IMR-90 (cell line): ENCODE results near the gene NCOR1. TPM values are rescaled to one million over a fixed set of nuclear protein-coding genes. Genes with fewer than 3 reads are reported as not detected.

ENCODE experiments used
- ATAC-seq: fragments of 200-7000 bp; cut with Tn5 transposase; 2 replicates; pipeline ENCODE4 v1.9.1; 2020; ENCODE audit warnings: low read depth, mild to moderate bottlenecking, moderate library complexity
- BruUV-seq: library from RNA; stranded (reverse); fragments of 400-500 nt; replicated peaks from 2 replicates; lab custom pipeline; 2021; lab: Mats Ljungman, UMichigan
- CTCF ChIA-PET: fragments of 300-600 bp; formaldehyde crosslinking; extraction: SDS; loops from one replicate; lab custom pipeline; 2021; ENCODE audit warnings: antibody characterized with exemption; lab: Yijun Ruan, JAX
- POLR2A ChIA-PET: fragments of 300-600 bp; sonication (Branson Sonifier 250); formaldehyde crosslinking; loops from one replicate; lab custom pipeline; 2022; ENCODE audit warnings: antibody characterized with exemption; ENCODE audit not compliant: unreplicated experiment; lab: Charles Lee
- DNase-seq: peaks from one replicate; pipeline ENCODE4 v3.0.0; 2013
- H2AFZ ChIP-seq: replicated peaks from 2 replicates; pipeline ENCODE3; 2013; ENCODE audit warnings: low read length, mild to moderate bottlenecking; ENCODE audit not compliant: poor library complexity
- H2AK5ac ChIP-seq: 2 replicates; pipeline ENCODE4 v1.6.1; 2013; ENCODE audit warnings: low read depth, low read length, inconsistent platforms
- H2AK9ac ChIP-seq: replicated peaks from 2 replicates; pipeline ENCODE3; 2013; ENCODE audit warnings: mild to moderate bottlenecking, low read depth, low read length, moderate library complexity; ENCODE audit not compliant: poor library complexity
- H2BK120ac ChIP-seq: 2 replicates; pipeline ENCODE4 v1.6.1; 2013; ENCODE audit warnings: low read depth, low read length, inconsistent platforms
- H2BK15ac ChIP-seq: 3 replicates; pipeline ENCODE4 v1.6.1; 2013; ENCODE audit warnings: low read depth, low read length, inconsistent platforms
- H2BK20ac ChIP-seq: 2 replicates; pipeline ENCODE4 v1.6.1; 2013; ENCODE audit warnings: low read depth, mild to moderate bottlenecking, inconsistent platforms, low read length, moderate library complexity
- H2BK5ac ChIP-seq: 2 replicates; pipeline ENCODE4 v1.6.1; 2013; ENCODE audit warnings: mild to moderate bottlenecking, low read depth, low read length, inconsistent platforms; ENCODE audit not compliant: poor library complexity, severe bottlenecking
- H3K14ac ChIP-seq: replicated peaks from 2 replicates; pipeline ENCODE4 v1.6.1; 2013; ENCODE audit warnings: low read depth, low read length, inconsistent platforms
- H3K18ac ChIP-seq: 2 replicates; pipeline ENCODE4 v1.6.1; 2013; ENCODE audit warnings: low read depth, low read length, control low read depth
- H3K23ac ChIP-seq: 2 replicates; pipeline ENCODE4 v1.6.1; 2013; ENCODE audit warnings: low read depth, low read length, inconsistent platforms
- H3K27ac ChIP-seq: 2 replicates; pipeline ENCODE4 v1.5.1; 2013; ENCODE audit warnings: mild to moderate bottlenecking, control low read depth, low read length; ENCODE audit not compliant: insufficient read depth
- H3K27me3 ChIP-seq: 2 replicates; pipeline ENCODE4 v1.6.1; 2013; ENCODE audit warnings: low read length; ENCODE audit not compliant: control insufficient read depth, insufficient read depth
- H3K36me3 ChIP-seq: 2 replicates; pipeline ENCODE4 v1.6.1; 2013; ENCODE audit warnings: low read length, mixed read lengths; ENCODE audit not compliant: control insufficient read depth, insufficient read depth
- H3K4ac ChIP-seq: 2 replicates; pipeline ENCODE4 v1.6.1; 2013; ENCODE audit warnings: low read depth, low read length, inconsistent platforms
- H3K4me1 ChIP-seq: 2 replicates; pipeline ENCODE4 v1.6.1; 2013; ENCODE audit warnings: low read length, mixed read lengths; ENCODE audit not compliant: control insufficient read depth, insufficient read depth
- H3K4me2 ChIP-seq: 2 replicates; pipeline ENCODE4 v1.6.1; 2013; ENCODE audit warnings: low read depth, mild to moderate bottlenecking, control low read depth, low read length, moderate library complexity
- H3K4me3 ChIP-seq: 2 replicates; pipeline ENCODE4 v1.5.1; 2013; ENCODE audit warnings: low read depth, mild to moderate bottlenecking, control low read depth, low read length, moderate library complexity; ENCODE audit not compliant: insufficient read depth
- H3K56ac ChIP-seq: 2 replicates; pipeline ENCODE4 v1.6.1; 2013; ENCODE audit warnings: low read length, inconsistent platforms; ENCODE audit not compliant: insufficient read depth; ENCODE audit errors: extremely low read depth
- H3K79me1 ChIP-seq, 2 experiments: 2 replicates each; pipeline ENCODE4 v1.6.1; 2013; ENCODE audit warnings: low read length in 2 of 2, inconsistent platforms in 1 of 2, low read depth in 1 of 2
- H3K9ac ChIP-seq: 2 replicates; pipeline ENCODE4 v1.6.1; 2013; ENCODE audit warnings: low read depth, low read length, control low read depth
- H3K9me1 ChIP-seq: 2 replicates; pipeline ENCODE4 v1.6.1; 2013; ENCODE audit warnings: low read length, inconsistent platforms; ENCODE audit not compliant: insufficient read depth
- H3K9me3 ChIP-seq: 2 replicates; pipeline ENCODE4 v1.6.1; 2013; ENCODE audit warnings: low read length; ENCODE audit not compliant: control insufficient read depth, insufficient read depth
- H4K20me1 ChIP-seq: 2 replicates; pipeline ENCODE4 v1.6.1; 2013; ENCODE audit warnings: low read length, inconsistent platforms; ENCODE audit not compliant: insufficient read depth
- H4K5ac ChIP-seq: 2 replicates; pipeline ENCODE4 v1.6.1; 2013; ENCODE audit warnings: mild to moderate bottlenecking, low read depth, low read length, control low read depth
- H4K8ac ChIP-seq, 2 experiments: 2 replicates each; pipeline ENCODE4 v1.6.1; 2013; ENCODE audit warnings: low read depth in 2 of 2, low read length in 2 of 2, control low read depth in 1 of 2, inconsistent platforms in 1 of 2
- H4K91ac ChIP-seq: 2 replicates; pipeline ENCODE4 v1.6.1; 2013; ENCODE audit warnings: low read depth, low read length, inconsistent platforms; ENCODE audit not compliant: insufficient read depth
- FOS ChIP-seq: fragments of 150-350 bp; IDR thresholded peaks from 2 replicates; pipeline ENCODE4 v1.6.1; 2016; ENCODE audit warnings: low read depth, low read length
- POLR2A ChIP-seq: IDR thresholded peaks from 2 replicates; pipeline ENCODE4 v1.6.1; 2012; ENCODE audit warnings: mild to moderate bottlenecking, low read depth, low read length
- WGBS, 2 experiments: methylation state at CpG; one replicate each; pipeline versions ENCODE4 v1.1.5 to v1.1.7; 2013; ENCODE audit warnings: missing lambda C conversion rate in 2 of 2; ENCODE audit not compliant: insufficient read length in 1 of 2; ENCODE audit errors: extremely low coverage in 2 of 2; 5-methylcytosine and 5-hydroxymethylcytosine counted together
- dilution Hi-C: fragments of 300-500 bp; cut with HindIII; formaldehyde crosslinking; loops from one replicate; pipeline ENCODE4 v1.14.3; 2018; ENCODE audit warnings: low sequenced_read_pairs; ENCODE audit not compliant: unreplicated experiment
- in situ Hi-C: fragments of 300-500 bp; cut with MboI; formaldehyde crosslinking; loops from 3 replicates; pipeline ENCODE4 v1.14.3; 2019; ENCODE audit warnings: low sequenced_read_pairs, inconsistent platforms, mixed read lengths
- intact Hi-C: fragments of 100-400 bp; cut with micrococcal nuclease; formaldehyde crosslinking; loops from 2 replicates; pipeline ENCODE4 v1.10.0; 2022
- polyA plus RNA-seq, 3 experiments: library from polyadenylated mRNA; depleted of rRNA; stranded (reverse); fragments of >200 nt; gene quantifications; 2 replicates each; pipeline ENCODE4 v1.2.3, GENCODE V29; 2012; ENCODE audit warnings: low replicate concordance in 1 of 3
- total RNA-seq: library from RNA; depleted of rRNA; stranded (reverse); fragments of >200 nt; gene quantifications from 2 replicates; pipeline ENCODE4 v1.2.3, GENCODE V29; 2012
- TF ChIP-seq, protein P1 (sequence below): conservative IDR thresholded peaks from 2 replicates; pipeline ENCODE4 v1.5.1; 2012; ENCODE audit warnings: mild to moderate bottlenecking, low read depth, low read length, improper control_type of control experiment

NCOR1 gene
- total and polyA plus RNA-seq, 2 of the 4 experiments (the other 2 are of a cell fraction) = 54.5 to 80.3 TPM

DNA sequence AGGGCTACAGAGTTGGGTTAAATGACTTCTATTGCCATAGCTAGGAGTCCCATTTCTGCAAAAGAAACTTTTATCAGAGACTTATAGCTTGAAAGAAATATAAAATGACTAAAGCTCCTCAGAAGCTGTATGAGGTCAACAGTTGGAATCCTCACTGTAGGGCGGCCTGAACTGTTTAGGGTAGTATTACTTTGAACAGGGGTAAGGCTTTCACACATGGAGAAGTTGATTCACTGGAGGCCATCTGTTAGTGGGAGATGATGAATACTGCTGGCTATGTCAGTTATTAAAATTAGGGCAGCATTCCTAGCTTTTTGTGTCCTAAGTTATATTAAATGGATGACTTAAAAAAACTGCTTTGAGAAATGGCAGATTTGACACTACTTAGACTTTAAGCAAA is 209.7 kb downstream of the NCOR1 start:
- dilution Hi-C loops = no loop called here
- no TSS peak for BruUV-seq
- CTCF ChIA-PET = interaction anchor here (0.8 kb wide), 1 partner anchor 9 kb away, joined by 3 read pairs; no protein-coding TSS in a partner anchor

More for the DNA sequence above, 209.7 kb downstream of the NCOR1 start:
- Histone ChIP-seq H2AFZ (no peak overlapping the region), H2AK5ac (no peak overlapping the region), H4K5ac (no peak overlapping the region), H3K4me3 (no peak overlapping the region), H4K8ac (no peak overlapping the region), H2AK9ac (no peak overlapping the region), H4K91ac (no peak overlapping the region), H3K14ac (no peak overlapping the region), H2BK5ac (no peak overlapping the region), H3K27me3 (no peaks in the 10 kb centered on the region), H2BK20ac (no peak overlapping the region), H3K79me1 (peaks cover 36 to 58% of the 10 kb centered on the region in 2 experiments), H3K9me1 (peaks cover 10% of the 10 kb centered on the region), H2BK15ac (no peak overlapping the region), H3K9me3 (no peaks in the 10 kb centered on the region), H3K4me1 (peaks cover 6% of the 10 kb centered on the region; the same call in 1 of the 2 replicates), H3K56ac (no peak overlapping the region), H2BK120ac (no peak overlapping the region), H3K18ac (no peak overlapping the region), H3K23ac (no peak overlapping the region), H3K4ac (no peak overlapping the region), H3K36me3 (peaks cover 40% of the 10 kb centered on the region), H3K4me2 (no peak overlapping the region), H3K9ac (no peak overlapping the region), H4K20me1 (peaks cover under 1% of the 10 kb centered on the region; the same call in 1 of the 2 replicates), H3K27ac (no peak overlapping the region)
- in situ Hi-C loops (no loop called here), intact Hi-C loops (no loop called here)
- TF ChIP-seq, protein P1, sequence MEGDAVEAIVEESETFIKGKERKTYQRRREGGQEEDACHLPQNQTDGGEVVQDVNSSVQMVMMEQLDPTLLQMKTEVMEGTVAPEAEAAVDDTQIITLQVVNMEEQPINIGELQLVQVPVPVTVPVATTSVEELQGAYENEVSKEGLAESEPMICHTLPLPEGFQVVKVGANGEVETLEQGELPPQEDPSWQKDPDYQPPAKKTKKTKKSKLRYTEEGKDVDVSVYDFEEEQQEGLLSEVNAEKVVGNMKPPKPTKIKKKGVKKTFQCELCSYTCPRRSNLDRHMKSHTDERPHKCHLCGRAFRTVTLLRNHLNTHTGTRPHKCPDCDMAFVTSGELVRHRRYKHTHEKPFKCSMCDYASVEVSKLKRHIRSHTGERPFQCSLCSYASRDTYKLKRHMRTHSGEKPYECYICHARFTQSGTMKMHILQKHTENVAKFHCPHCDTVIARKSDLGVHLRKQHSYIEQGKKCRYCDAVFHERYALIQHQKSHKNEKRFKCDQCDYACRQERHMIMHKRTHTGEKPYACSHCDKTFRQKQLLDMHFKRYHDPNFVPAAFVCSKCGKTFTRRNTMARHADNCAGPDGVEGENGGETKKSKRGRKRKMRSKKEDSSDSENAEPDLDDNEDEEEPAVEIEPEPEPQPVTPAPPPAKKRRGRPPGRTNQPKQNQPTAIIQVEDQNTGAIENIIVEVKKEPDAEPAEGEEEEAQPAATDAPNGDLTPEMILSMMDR = no peak
- TF ChIP-seq FOS = no peak
- TF ChIP-seq POLR2A = no peak
- ATAC-seq (0 out of 2 replicates have a peak, but pooled peaks have one; percentile 21), DNase-seq (peak; percentile 30)
- no CpG with 5 or more reads among the region's 1 CpG for WGBS, 2 experiments
- POLR2A ChIA-PET = no interaction called here
